GM19438 (cell line): ENCODE data around the gene PRRT3.
"Not testable (repeated sequence)": the region's sequence is repeated elsewhere in the genome, so short reads cannot be mapped to it uniquely, and the experiment has no call there.

Source experiments
- ATAC-seq: cut with Tn5 transposase; IDR thresholded peaks from one replicate; pipeline ENCODE4 v1.9.1; 2021; ENCODE audit warnings: low read depth; ENCODE audit not compliant: unreplicated experiment

Gene PRRT3

DNA sequence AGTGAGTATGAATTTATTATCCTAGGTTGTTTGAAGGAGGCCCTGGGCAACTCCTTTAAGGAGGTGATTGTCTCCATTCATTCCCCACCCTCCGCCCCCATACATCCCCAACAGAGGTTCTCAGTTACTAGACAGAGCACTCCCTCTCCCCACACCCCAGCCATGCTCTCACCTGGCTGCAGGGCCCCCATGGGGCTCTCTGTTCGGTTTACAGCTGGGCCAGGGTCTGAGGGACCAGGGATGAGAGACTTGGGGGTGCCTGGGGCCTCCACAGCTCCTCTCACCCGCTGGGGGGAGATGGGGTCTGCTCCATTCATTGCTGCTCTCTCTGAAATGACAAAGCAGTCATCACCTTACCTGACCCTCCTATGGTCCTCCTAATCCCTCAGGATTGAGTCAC lies 3.6 kb downstream of the PRRT3 start:
- no peak for ATAC-seq

DNA sequence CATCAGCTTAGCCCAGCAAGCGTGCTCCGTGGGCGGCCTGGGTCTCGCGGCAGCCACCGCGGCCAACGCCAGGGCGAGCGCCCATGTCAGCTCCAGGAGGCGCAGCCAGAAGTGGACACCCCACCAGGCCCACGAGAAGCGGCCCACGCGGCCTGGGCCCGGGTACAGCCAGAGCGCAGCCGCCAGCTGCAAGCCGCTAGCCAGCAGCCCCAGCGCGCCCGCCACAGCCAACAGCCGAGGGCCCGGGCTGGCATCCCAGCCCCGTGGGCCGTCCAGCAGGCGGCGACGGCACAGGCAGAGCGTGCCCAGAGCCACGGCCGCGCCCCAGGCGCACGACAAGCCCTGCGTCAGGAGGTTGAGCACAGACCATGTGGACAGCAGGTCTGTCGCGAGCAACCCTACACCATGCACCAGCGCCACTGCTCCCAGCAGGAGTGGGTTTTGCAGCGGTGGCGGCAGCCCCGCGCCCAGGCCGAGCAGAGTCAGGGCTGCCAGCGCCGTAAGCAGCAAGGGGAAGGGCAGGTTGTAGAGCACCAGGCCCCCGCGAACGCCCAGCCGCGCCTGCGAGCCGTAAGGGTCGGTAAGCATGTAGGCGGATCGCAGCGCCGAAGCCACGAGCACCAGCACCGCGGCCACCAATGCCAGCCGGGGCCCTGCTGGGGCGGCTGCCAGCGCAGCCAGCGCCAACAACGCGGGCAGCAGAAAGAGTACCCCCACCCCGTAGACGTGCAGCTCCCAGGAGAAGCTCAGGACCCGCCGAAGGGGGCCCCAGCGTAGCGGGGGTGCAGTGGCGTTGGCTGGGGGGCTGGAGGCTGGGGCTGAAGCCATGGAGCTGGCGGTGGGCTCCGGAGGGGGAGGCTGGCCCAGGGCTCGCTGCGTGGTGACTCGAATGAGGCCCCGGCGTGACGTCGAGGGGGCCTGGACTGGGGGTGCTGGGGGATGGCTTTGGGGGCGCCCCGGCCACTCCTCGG lies 4.9 kb downstream of the PRRT3 start:
- ATAC-seq = no peak

DNA sequence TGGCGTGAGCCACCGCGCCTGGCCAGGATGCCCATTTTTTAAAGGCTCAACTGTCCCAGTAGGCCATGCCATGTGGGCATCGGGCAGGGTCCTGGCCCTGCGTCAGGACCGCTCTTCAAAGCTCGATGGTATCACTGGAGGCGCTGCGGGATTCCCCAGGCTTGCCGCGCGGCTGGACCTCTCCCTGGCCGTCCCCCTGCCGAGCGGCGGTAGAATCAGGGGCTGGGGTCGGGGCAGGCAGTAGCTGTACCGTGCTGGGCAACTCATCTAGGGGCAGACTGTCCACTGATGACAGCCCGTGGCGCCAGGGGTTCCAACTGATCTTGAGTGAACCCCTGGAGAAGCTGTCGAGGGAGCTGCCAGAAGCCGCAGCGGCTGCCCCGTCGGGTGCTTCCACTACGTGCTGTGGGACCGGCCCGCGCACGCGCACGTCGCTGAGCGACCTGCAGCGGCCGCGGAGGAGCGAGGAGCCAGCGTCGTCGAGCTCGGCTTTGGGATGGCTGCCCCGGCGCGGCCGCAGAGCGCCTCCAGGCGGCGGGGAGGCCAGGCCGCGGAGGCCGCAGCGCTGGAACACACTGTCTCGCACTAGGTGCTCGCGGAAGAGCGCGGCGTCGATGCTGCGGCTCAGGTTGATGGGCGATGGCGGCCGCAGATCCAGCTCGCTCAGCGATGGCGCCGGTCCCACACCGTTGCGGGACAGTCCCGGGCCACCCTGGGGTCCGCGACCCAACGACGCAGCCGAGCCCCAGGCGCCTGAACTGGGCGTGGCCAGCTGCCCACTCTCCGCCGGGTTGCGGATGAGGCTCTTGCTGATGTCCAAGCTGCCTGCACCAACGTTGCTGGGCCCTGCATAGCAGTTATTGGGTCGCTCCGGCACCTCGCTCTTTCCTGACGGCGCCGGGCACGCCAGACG lies 5.8 kb downstream of the PRRT3 start:
- ATAC-seq = no peak

DNA sequence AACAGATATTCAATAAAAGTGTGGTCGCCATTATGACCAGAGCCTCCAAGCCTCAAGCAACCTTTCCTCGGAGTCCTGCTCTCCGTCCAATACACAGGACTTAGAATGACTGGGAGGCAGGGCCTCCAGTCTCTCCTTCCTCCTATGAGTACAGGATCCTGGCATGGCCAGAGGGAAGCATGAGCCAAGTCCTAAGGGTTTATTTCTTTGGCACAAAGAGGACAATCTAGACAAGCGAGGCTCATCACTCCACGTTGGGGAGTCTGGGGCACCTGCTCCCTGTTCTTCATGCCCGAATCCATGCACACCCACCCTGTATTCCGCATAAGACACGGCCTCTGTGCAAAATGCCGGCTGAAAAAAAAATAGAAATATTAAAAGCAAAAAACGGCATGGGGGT lies 6.8 kb downstream of the PRRT3 start:
- no peak for ATAC-seq

DNA sequence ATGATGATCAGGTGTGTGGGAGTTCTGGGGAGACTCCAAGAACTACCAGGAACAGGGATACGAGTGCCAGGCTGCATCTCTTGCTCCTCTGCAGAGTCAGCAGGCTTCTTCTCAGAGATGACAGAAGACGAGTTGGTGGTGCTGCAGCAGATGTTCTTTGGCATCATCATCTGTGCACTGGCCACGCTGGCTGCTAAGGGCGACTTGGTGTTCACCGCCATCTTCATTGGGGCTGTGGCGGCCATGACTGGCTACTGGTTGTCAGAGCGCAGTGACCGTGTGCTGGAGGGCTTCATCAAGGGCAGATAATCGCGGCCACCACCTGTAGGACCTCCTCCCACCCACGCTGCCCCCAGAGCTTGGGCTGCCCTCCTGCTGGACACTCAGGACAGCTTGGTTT lies 7.9 kb downstream of the PRRT3 start:
- ATAC-seq = no peak

DNA sequence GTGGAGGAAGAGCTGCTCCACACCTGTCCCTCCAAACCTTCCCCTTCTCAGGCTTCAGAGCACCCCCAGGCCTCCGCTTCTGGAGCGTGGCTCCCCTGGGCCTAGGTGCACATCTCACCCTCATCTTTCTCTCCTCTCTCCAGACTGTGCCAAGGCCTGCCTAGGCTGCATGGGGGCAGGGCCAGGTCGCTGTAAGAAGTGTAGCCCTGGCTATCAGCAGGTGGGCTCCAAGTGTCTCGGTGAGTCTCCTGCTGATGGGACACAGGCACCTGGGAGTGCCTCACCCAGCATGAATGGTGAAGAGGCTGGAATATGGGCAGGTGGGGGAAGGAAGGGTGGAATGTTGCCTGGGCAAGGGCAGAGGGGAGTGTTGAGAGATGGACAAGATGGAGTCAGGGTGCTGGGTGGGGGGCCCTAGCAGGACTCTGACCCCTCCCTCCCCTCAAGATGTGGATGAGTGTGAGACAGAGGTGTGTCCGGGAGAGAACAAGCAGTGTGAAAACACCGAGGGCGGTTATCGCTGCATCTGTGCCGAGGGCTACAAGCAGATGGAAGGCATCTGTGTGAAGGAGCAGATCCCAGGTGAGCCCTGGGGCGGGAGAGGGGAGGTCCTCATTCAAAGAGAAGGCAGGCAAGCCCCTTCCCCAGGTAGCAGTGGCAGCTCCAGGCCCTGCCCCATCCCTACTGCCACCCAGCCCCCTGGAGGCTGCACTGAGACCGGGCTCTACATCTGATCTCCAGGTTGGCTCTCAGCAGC lies 9.1 kb downstream of the PRRT3 start:
- ATAC-seq = no peak

DNA sequence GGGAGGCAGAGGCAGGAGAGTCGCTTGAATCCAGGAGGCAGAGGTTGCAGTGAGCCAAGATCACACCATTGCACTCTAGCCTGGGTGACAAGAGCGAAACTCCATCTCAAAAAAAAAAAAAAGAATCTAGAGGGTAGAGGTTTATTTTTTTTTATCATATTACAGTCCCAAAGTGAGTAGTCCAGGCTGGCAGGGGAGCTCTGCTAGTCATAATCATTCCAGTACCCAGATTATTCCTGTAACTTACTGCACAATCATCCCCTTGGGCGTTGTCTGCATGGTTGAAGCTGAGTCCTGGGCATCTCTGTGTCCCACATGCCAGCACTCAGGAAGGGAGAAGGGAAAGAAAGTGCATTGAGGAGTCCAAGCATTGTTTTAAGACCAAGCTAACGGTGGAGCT lies 10.0 kb downstream of the PRRT3 start:
- no peak for ATAC-seq

DNA sequence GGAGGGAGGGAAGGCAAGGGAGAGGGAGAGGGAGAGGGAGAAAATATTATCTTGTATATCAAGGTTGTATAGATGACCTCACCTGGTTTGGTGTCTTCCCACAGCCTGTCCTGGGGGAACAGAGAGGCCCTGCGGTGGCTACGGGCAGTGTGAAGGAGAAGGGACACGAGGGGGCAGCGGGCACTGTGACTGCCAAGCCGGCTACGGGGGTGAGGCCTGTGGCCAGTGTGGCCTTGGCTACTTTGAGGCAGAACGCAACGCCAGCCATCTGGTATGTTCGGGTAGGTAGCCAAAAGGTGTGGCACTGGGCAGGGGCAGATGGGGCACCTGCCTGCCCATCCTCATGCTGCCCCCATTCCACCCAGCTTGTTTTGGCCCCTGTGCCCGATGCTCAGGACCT lies 11.5 kb downstream of the PRRT3 start:
- ATAC-seq = no peak

DNA sequence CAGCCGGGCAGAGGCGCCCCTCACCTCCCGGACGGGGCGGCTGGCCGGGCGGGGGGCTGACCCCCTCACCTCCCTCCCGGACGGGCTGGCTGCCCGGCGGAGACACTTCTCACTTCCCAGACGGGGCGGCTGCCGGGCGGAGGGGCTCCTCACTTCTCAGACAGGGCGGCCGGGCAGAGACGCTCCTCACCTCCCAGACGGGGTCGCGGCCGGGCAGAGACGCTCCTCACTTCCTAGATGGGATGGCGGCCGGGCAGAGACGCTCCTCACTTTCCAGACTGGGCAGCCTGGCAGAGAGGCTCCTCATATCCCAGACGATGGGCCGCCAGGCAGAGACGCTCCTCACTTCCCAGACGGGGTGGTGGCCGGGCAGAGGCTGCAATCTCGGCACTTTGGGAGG lies 12.3 kb downstream of the PRRT3 start:
- not testable (repeated sequence) for ATAC-seq

DNA sequence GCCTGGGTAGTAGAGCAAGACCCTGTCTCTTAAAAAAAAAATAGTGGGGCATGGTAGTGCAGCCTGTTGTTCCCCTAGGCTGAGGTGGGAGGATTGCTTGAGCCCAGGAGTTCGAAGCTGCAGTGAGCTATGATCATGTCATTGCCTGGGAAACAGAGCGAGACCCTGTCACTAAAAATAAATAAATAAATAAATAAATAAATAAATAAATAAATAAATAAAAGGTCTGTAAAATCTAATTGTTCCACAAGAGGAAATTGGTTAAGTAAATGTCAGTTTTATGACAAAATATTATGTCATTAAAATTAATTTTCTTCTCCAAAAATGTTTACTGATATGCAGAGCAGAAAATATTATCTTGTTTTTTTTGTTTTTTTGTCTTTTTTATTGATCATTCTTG lies 13.2 kb downstream of the PRRT3 start:
- ATAC-seq = no peak

DNA sequence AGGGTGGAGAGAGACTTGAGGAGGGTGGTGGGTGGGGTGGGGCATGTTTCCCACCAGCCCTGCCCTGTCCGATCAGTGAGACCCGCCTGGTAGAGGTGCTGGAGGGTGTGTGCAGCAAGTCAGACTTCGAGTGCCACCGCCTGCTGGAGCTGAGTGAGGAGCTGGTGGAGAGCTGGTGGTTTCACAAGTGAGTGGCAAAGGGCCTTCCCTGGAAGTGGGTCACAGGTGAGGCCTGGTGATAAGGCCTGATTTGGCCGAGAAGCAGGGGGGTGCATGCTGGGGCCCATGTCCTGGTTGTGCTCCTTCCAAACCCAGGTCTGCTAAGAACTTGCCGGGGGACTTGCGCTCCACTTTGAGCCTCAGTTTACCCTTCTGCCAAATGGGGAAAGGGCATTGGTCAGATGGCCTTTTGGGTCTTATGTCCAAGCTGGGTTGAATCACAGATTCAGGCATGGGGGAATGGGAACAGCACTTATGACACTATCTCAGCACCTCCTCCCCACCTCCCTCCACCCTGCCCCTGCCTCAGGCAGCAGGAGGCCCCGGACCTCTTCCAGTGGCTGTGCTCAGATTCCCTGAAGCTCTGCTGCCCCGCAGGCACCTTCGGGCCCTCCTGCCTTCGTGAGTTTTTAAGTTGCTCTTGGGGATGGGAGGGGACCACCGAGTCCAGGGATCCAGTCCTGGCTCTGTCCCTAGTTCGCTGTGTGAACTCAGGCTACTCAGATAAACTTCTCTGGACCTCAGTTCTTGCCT lies 14.5 kb downstream of the PRRT3 start:
- ATAC-seq = no peak

DNA sequence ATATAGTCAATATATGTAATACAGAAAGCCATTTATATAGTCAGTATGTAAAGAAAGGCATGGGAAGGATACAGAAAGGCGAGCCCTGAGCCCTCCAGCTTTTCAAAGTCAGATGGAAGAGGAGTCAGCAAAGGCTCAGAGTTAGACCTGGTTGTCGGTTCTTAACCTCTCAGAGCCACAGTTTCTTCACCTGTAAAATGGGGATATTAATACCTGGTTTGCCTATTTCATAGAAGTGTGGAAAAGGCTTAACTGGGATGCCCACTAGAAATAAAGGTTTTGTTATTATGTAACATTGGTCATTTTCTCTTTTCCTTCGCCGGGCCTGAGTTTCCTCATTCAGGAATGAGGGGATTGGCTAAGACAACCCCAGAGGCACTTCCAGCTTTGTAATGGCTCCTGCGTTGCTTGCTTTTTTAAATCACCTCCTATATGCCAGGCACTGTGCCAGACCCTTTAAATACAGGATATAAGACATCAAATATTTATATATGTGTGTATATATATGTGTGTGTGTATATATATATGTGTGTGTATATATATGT lies 16.2 kb downstream of the PRRT3 start:
- no peak for ATAC-seq

DNA sequence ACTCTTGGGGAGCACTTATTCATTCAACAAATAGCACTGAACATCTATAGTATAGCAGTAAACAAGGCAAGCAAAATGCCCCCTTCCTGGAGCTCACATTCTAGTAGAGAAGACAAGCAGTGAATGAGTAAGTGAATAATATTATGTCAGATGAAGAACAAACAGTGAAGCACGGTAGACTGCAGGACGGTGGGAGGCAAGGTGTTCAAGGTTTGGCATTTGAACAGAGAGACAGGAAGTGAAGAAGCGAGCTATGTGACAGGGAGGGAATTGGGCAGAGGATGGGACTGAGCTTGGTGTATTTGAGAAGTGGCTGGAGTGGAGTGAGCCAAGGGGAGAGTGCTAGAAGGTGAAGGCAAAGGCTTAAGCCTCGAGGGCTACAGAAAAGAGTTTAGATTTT lies 17.2 kb downstream of the PRRT3 start:
- ATAC-seq = no peak

DNA sequence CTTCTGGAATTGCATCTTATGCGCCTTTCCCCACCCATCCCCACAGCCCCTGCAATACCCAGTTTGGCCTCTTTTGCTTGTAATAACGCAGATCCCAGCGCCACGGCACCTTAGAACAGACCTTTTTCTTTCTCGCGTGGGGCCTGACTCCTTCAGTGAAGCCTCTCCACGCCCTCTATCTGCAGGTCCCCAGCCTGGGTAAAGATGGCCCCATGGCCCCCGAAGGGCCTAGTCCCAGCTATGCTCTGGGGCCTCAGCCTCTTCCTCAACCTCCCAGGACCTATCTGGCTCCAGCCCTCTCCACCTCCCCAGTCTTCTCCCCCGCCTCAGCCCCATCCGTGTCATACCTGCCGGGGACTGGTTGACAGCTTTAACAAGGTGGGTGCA lies 18.0 kb downstream of the PRRT3 start:
- ATAC-seq = no peak

DNA sequence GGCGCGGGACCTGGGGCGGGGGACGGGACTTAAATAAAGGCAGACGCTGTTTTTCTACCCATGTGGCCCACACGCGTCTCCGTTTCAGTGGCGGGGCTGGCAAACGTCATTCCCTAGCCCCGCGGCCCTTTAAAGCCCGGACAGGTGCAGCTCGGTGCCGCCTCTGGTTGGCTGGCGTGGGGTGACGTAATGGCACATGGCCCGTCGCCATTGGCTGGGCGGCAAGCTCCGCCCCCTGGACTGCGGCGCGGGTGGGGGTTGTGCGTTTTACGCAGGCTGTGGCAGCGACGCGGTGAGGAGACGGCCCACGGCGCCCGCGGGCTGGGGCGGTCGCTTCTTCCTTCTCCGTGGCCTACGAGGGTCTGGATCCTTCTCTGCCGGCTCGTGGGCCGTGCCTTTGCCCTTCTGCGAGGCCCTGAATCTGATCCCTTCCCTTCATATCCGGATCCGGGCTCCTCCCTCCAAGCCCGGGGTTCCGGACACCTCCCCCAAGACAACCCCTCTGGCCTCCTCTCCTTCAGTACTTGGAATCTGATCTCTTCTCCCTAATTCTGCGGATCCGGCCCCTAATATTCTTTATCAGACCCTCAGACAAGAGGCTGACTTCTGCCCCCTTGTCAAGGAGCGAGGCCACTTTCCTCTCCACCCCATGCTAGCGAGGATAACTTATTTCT lies 18.5 kb downstream of the PRRT3 start, which contains the start of gene CRELD1:
TSS of gene CRELD1 (plus strand) at position 274 of the 674 bp plus-strand sequence. CDS start 605 bp downstream, outside the sequence.
- peak; percentile 87 for ATAC-seq

DNA sequence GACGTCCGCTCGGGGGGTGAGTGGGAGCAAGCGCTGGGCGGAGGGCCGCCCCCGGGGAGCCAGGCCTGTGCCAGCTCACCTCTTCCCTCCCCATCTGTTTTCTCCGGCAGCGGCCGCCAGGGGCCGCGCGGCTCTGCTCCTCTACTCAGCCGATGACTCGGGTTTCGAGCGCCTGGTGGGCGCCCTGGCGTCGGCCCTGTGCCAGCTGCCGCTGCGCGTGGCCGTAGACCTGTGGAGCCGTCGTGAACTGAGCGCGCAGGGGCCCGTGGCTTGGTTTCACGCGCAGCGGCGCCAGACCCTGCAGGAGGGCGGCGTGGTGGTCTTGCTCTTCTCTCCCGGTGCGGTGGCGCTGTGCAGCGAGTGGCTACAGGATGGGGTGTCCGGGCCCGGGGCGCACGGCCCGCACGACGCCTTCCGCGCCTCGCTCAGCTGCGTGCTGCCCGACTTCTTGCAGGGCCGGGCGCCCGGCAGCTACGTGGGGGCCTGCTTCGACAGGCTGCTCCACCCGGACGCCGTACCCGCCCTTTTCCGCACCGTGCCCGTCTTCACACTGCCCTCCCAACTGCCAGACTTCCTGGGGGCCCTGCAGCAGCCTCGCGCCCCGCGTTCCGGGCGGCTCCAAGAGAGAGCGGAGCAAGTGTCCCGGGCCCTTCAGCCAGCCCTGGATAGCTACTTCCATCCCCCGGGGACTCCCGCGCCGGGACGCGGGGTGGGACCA lies 19.2 kb downstream of the PRRT3 start:
- peak; percentile 62 for ATAC-seq

DNA sequence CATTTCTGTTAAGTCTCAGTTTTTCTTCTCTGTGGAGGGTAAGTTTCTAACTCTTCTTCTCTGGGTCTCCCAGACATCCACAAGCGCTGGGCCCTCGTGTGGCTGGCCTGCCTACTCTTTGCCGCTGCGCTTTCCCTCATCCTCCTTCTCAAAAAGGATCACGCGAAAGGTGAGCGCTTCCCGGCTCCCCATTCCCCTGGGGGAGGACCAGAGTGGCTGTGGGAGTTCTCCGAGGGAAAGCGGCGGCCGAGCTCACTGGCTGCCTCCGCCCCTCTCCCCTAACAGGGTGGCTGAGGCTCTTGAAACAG lies 19.7 kb downstream of the PRRT3 start:
- ATAC-seq = no peak

DNA sequence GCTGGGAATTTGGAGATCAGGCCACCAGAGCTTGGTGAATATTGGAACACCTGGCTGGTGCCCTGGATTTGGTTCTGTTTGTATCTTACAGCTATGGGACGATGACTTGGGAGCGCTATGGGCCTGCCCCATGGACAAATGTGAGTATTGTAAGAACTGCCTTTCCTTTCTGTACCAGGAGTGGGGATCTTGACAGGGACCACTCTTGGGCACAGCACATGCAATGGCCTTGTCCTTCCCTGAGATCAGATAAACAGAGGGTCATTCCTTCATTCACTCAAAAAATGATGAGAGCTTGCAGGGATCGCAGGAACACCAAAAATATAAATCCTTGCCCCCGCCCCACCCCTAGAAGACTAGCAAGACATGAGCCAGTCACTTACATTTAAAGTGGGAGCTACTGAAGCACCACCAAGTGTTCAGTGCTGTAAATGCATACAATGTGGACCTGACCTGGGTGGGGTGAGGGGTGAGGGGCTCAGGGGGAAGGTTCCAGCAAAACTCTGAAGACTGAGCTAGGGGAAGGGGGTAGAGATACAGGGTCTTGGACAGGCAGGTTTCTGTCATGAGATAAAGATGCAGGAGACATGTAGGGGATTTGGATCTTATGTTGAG lies 21.3 kb downstream of the PRRT3 start:
- no peak for ATAC-seq
